MCF 10A (cell line): ENCODE results near the gene PPFIA4. TPM values are rescaled to one million over a fixed set of nuclear protein-coding genes. Genes with fewer than 3 reads are reported as not detected.

Experiments
- BruUV-seq: library from RNA; stranded (reverse); fragments of 400-500 nt; replicated peaks from 2 replicates; lab custom pipeline; 2021; lab: Mats Ljungman, UMichigan
- CTCF ChIA-PET: fragments of 300-600 bp; sonication (Branson Sonifier 250); formaldehyde crosslinking; extraction: SDS; loops from one replicate; lab custom pipeline; 2021; ENCODE audit warnings: antibody characterized with exemption, inconsistent platforms; lab: Yijun Ruan, JAX
- POLR2A ChIA-PET: fragments of 300-600, 350-650 bp; sonication (Branson Sonifier 250); formaldehyde crosslinking; extraction: SDS; loops from one replicate; lab custom pipeline; 2020; ENCODE audit warnings: antibody characterized with exemption, inconsistent platforms; lab: Yijun Ruan, JAX
- DNase-seq: peaks from one replicate; pipeline ENCODE4 v3.0.0-alpha.2; 2018; ENCODE audit not compliant: unreplicated experiment
- H3K27ac Mint-ChIP-seq: one replicate; pipeline ENCODE4 v1.8.0; 2022; ENCODE audit warnings: mild to moderate bottlenecking, low read depth, mixed read lengths; ENCODE audit not compliant: unreplicated experiment
- H3K27me3 Mint-ChIP-seq: one replicate; pipeline ENCODE4 v1.8.0; 2022; ENCODE audit warnings: mixed read lengths; ENCODE audit not compliant: insufficient read depth, unreplicated experiment
- H3K36me3 Mint-ChIP-seq: one replicate; pipeline ENCODE4 v1.8.0; 2022; ENCODE audit warnings: mild to moderate bottlenecking, moderate library complexity, mixed read lengths; ENCODE audit not compliant: insufficient read depth, unreplicated experiment
- H3K4me1 Mint-ChIP-seq: one replicate; pipeline ENCODE4 v1.8.0; 2022; ENCODE audit warnings: mixed read lengths; ENCODE audit not compliant: insufficient read depth, unreplicated experiment
- H3K4me3 Mint-ChIP-seq: one replicate; pipeline ENCODE4 v1.8.0; 2022; ENCODE audit warnings: mild to moderate bottlenecking, moderate library complexity, mixed read lengths; ENCODE audit not compliant: unreplicated experiment
- H3K9me3 Mint-ChIP-seq: one replicate; pipeline ENCODE4 v1.8.0; 2022; ENCODE audit warnings: mixed read lengths; ENCODE audit not compliant: unreplicated experiment
- CTCF ChIP-seq: fragments of 200-600 bp; IDR thresholded peaks from one replicate; pipeline ENCODE4 v1.8.0; 2022; ENCODE audit warnings: antibody characterized with exemption, mild to moderate bottlenecking; ENCODE audit not compliant: unreplicated experiment
- intact Hi-C: fragments of 100-400 bp; cut with micrococcal nuclease; formaldehyde crosslinking; loops from 2 replicates; pipeline ENCODE4 v1.14.1; 2022
- total RNA-seq: library from RNA; stranded (reverse); gene quantifications from 2 replicates; pipeline ENCODE4 v1.2.3, GENCODE V29; 2022

The PPFIA4 gene
- total RNA-seq, 1 experiment from 2014 or later = 0.16 TPM

GRCh38 chr1:203065191-203065590 is 38.9 kb downstream of the PPFIA4 start:
- intact Hi-C loops = no loop called here
- no peak for TF ChIP-seq CTCF
- BruUV-seq = no TSS peak
- Mint-ChIP-seq H3K27me3 (no peaks in the 10 kb centered on the region), H3K4me1 (peaks cover 8% of the 10 kb centered on the region), H3K27ac (no peak overlapping the region), H3K36me3 (no peaks in the 10 kb centered on the region), H3K9me3 (no peaks in the 10 kb centered on the region), H3K4me3 (no peak overlapping the region)
- no peak for DNase-seq
- ChIA-PET POLR2A (interaction anchor here (0.9 to 1.6 kb wide), 3 partner anchors 11 to 65 kb away, joined by 3 to 4 read pairs (median 3); no protein-coding TSS in a partner anchor), CTCF (interaction anchor here (0.7 to 22.5 kb wide), 11 partner anchors 9 to 150 kb away, joined by 3 to 250 read pairs (median 4); no protein-coding TSS in a partner anchor)

DNA sequence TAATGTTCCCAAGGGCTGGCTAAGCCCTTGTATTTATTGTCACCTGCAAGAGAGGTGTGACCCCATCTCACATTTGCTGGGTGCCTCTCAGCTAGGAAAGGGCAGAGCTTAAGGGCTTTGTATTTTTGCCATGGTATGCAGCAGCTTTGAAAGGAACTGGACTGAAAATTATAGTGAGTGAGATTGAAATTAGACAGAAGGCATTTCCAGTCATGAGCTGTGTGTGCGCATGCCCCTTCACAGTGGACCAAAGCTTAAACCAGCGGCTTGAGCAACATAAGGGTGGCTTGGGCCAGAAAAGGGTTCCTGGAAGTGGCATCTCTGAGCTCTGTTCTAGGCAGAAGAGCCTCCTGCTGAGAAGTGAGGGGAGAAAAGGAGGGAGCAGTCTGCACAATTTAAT is 39.7 kb downstream of the PPFIA4 start:
- no TSS peak for BruUV-seq
- ChIA-PET POLR2A (interaction anchor here (0.9 to 1.6 kb wide), 5 partner anchors 11 to 134 kb away, joined by 3 to 4 read pairs (median 3); no protein-coding TSS in a partner anchor), CTCF (interaction anchor here (0.8 to 22.5 kb wide), 10 partner anchors 10 to 202 kb away, joined by 3 to 250 read pairs (median 6); no protein-coding TSS in a partner anchor)
- H3K36me3 Mint-ChIP-seq = no peaks in the 10 kb centered on the region
- no peak for TF ChIP-seq CTCF
- no peak overlapping the region for H3K27ac Mint-ChIP-seq
- no peaks in the 10 kb centered on the region for H3K27me3 Mint-ChIP-seq
- DNase-seq = no peak
- H3K9me3 Mint-ChIP-seq = no peaks in the 10 kb centered on the region
- peaks cover 8% of the 10 kb centered on the region for H3K4me1 Mint-ChIP-seq
- H3K4me3 Mint-ChIP-seq = no peak overlapping the region
- intact Hi-C loops = no loop called here

- no peak overlapping the region for H3K4me3 Mint-ChIP-seq
- no peaks in the 10 kb centered on the region for H3K36me3 Mint-ChIP-seq
- H3K27me3 Mint-ChIP-seq = no peaks in the 10 kb centered on the region
- POLR2A ChIA-PET = interaction anchor here (1.2 kb wide), 1 partner anchor 133 kb away, joined by 3 read pairs; no protein-coding TSS in a partner anchor
- H3K27ac Mint-ChIP-seq = no peak overlapping the region
- H3K9me3 Mint-ChIP-seq = no peaks in the 10 kb centered on the region
- no TSS peak for BruUV-seq
- H3K4me1 Mint-ChIP-seq = peaks cover 9% of the 10 kb centered on the region
- CTCF ChIA-PET = interaction anchor here (0.6 to 22.5 kb wide), 7 partner anchors 11 to 874 kb away, joined by 3 to 250 read pairs (median 6); no protein-coding TSS in a partner anchor
- TF ChIP-seq CTCF = no peak
- intact Hi-C loops = no loop called here
- no peak for DNase-seq
Measured at GRCh38 chr1:203066965-203067364, 40.7 kb downstream of the PPFIA4 start.

DNA sequence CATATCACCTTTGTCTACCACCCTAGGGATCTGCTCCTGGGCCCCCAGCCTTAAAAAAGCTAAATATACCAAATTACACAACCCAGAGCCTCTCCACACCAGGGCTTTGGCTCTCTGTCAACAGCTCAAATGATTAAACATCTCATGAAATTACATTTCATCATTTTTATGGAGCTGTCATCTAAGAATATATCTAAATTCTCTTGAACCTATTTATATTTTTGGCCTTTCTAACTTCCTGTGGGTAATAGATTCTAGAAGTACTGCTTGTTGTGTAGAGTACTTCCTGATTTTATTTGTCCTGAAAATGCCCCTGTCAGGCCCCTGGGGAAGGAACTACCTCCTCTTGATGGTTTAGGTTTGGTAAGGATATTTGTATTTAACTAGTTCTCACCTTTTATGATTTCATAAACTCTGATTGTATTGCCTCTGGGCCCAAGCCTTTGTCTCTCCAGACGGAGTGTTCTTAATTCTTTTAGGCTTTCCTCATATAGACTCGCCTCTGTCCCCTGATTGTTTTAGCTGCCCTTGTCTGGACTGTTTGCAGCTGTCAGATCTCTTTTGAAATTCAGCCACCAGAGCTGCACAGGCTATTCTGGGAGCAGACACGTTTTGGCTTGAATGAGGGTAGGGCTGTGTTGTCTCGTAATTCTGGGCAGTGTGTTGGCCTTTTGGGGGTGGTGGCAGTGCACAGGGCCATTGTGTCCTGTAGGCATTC is 42.9 kb downstream of the PPFIA4 start:
- H3K9me3 Mint-ChIP-seq = no peaks in the 10 kb centered on the region
- intact Hi-C loops = no loop called here
- POLR2A ChIA-PET = interaction anchor here (0.7 to 1.2 kb wide), 3 partner anchors 30 to 1341 kb away, joined by 3 read pairs; no protein-coding TSS in a partner anchor
- TF ChIP-seq CTCF = no peak
- H3K36me3 Mint-ChIP-seq = no peaks in the 10 kb centered on the region
- BruUV-seq = no TSS peak
- CTCF ChIA-PET = interaction anchor here (0.5 to 22.5 kb wide), 9 partner anchors 27 to 624 kb away, joined by 3 to 250 read pairs (median 3); no protein-coding TSS in a partner anchor
- H3K4me1 Mint-ChIP-seq = peaks cover 20% of the 10 kb centered on the region
- H3K27me3 Mint-ChIP-seq = peaks cover 10% of the 10 kb centered on the region
- H3K4me3 Mint-ChIP-seq = no peak overlapping the region
- H3K27ac Mint-ChIP-seq = no peak overlapping the region
- no peak for DNase-seq
